Measurements from ENCODE around the gene TEKT1. TPM values are rescaled to one million over a fixed set of nuclear protein-coding genes. Genes with fewer than 3 reads are reported as not detected.

The TEKT1 gene
- total and polyA plus RNA-seq, 8 donors, result 1.4 to 13.6 (median 6.6) TPM; not detected in 1

GRCh38 chr17:6748617-6749016 is 82.9 kb downstream of the TEKT1 start:
- H3K4me1 ChIP-seq, result peaks cover 7 to 22% of the 10 kb centered on the region in 2 donors
- no peaks in the 10 kb centered on the region for H3K36me3 ChIP-seq
- no peak overlapping the region for H3K27ac ChIP-seq
- ATAC-seq (no peak), DNase-seq (no peak)
- TF ChIP-seq CTCF (IDR thresholded peaks at IDR 0.05), result no peak
- H3K9me3 ChIP-seq, result no peaks in the 10 kb centered on the region
- no peaks in the 10 kb centered on the region for H3K27me3 ChIP-seq
- H3K4me3 ChIP-seq, result no peak overlapping the region
- intact Hi-C loops (cut with DNase I), result no loop called here

Other genes starting within 250 kb of the TEKT1 start
- 10 to 100 TPM; 15.8 to 18.6 TPM for gene KIAA0753, start 191.0 kb downstream of the TEKT1 start, total RNA-seq
- 10 to 100 TPM; 32.2 to 46.7 (median 39.9) TPM for gene KIAA0753, start 191.0 kb downstream of the TEKT1 start, polyA plus RNA-seq (ENCODE audit: insufficient read length in 6 of 6)
- gene TXNDC17, start 190.7 kb downstream of the TEKT1 start, total RNA-seq, result 100 to 1,000 TPM in 1 of 2 donors, 10 to 100 TPM in 1; 93.1 to 102 TPM
- 100 to 1,000 TPM in 1 of 6 donors, 10 to 100 TPM in 5; 78.9 to 101 (median 89.1) TPM for gene TXNDC17, start 190.7 kb downstream of the TEKT1 start, polyA plus RNA-seq (ENCODE audit: insufficient read length in 6 of 6)
- 10 to 100 TPM; 19.1 to 26.8 TPM for gene MED31, start 180.1 kb downstream of the TEKT1 start, total RNA-seq
- gene MED31, start 180.1 kb downstream of the TEKT1 start, polyA plus RNA-seq (ENCODE audit: insufficient read length in 6 of 6), result 10 to 100 TPM; 22.0 to 29.8 (median 24.1) TPM
- 1 to 10 TPM; 1.3 to 2.2 TPM for gene C17orf100, start 180.0 kb downstream of the TEKT1 start, total RNA-seq
- 1 to 10 TPM; 4.9 to 7.6 (median 6.5) TPM for gene C17orf100, start 180.0 kb downstream of the TEKT1 start, polyA plus RNA-seq (ENCODE audit: insufficient read length in 6 of 6)
- under 1 TPM in 1 of 2 donors, not detected in 1; 0.17 TPM for gene SLC13A5, start 118.4 kb downstream of the TEKT1 start, total RNA-seq
- gene SLC13A5, start 118.4 kb downstream of the TEKT1 start, polyA plus RNA-seq (ENCODE audit: insufficient read length in 6 of 6), result under 1 TPM; 0.24 to 0.77 (median 0.48) TPM
- gene XAF1, start 75.7 kb downstream of the TEKT1 start, total RNA-seq, result 10 to 100 TPM; 62.9 to 63.0 TPM
- gene XAF1, start 75.7 kb downstream of the TEKT1 start, polyA plus RNA-seq (ENCODE audit: insufficient read length in 6 of 6), result 10 to 100 TPM; 19.8 to 41.3 (median 25.0) TPM
- under 1 TPM in 1 of 2 donors, not detected in 1; 0.17 TPM for gene FBXO39, start 55.5 kb downstream of the TEKT1 start, total RNA-seq
- gene FBXO39, start 55.5 kb downstream of the TEKT1 start, polyA plus RNA-seq (ENCODE audit: insufficient read length in 6 of 6), result under 1 TPM; 0.31 to 0.70 (median 0.49) TPM
- gene ALOX12, start 164.3 kb upstream of the TEKT1 start, total RNA-seq, result under 1 TPM; 0.29 to 0.67 TPM
- gene ALOX12, start 164.3 kb upstream of the TEKT1 start, polyA plus RNA-seq (ENCODE audit: insufficient read length in 6 of 6), result 1 to 10 TPM; 2.8 to 4.4 (median 3.3) TPM
- 100 to 1,000 TPM; 279 to 284 TPM for gene RNASEK, start 180.9 kb upstream of the TEKT1 start, total RNA-seq
- gene RNASEK, start 180.9 kb upstream of the TEKT1 start, polyA plus RNA-seq (ENCODE audit: insufficient read length in 6 of 6), result 100 to 1,000 TPM; 127 to 151 (median 134) TPM
- 10 to 100 TPM; 13.3 to 17.2 TPM for gene BCL6B, start 191.3 kb upstream of the TEKT1 start, total RNA-seq
- gene BCL6B, start 191.3 kb upstream of the TEKT1 start, polyA plus RNA-seq (ENCODE audit: insufficient read length in 6 of 6), result 10 to 100 TPM; 35.1 to 45.9 (median 37.0) TPM
- 10 to 100 TPM in 1 of 2 donors, 1 to 10 TPM in 1; 9.5 to 21.5 TPM for gene SLC16A13, start 204.3 kb upstream of the TEKT1 start, total RNA-seq
- 1 to 10 TPM; 3.7 to 5.8 (median 4.6) TPM for gene SLC16A13, start 204.3 kb upstream of the TEKT1 start, polyA plus RNA-seq (ENCODE audit: insufficient read length in 6 of 6)
- 1 to 10 TPM; 1.2 to 2.5 TPM for gene SLC16A11, start 212.4 kb upstream of the TEKT1 start, total RNA-seq
- gene SLC16A11, start 212.4 kb upstream of the TEKT1 start, polyA plus RNA-seq (ENCODE audit: insufficient read length in 6 of 6), result 1 to 10 TPM in 4 of 6 donors, under 1 TPM in 2; 0.74 to 1.5 (median 1.1) TPM
- gene CLEC10A, start 248.5 kb upstream of the TEKT1 start, total RNA-seq, result 1 to 10 TPM; 7.8 to 9.6 TPM
- gene CLEC10A, start 248.5 kb upstream of the TEKT1 start, polyA plus RNA-seq (ENCODE audit: insufficient read length in 6 of 6), result 1 to 10 TPM; 2.0 to 3.6 (median 3.6) TPM

All from left lung (tissue), 10 donors.